OCI-LY1 (cell line): ENCODE measurements around the gene PCK1.

ENCODE experiments used
- CTCF ChIP-seq: fragments of 200-600 bp; sonication (generic), shearing (Covaris generic); IDR thresholded peaks from 2 replicates; pipeline ENCODE4 v1.5.1; 2017; ENCODE audit warnings: mild to moderate bottlenecking, antibody characterized with exemption, low read length, moderate library complexity, mixed read lengths
- EZH2 ChIP-seq: fragments of 200-600 bp; sonication (generic), shearing (Covaris generic); IDR thresholded peaks from 2 replicates; pipeline ENCODE4 v1.8.0; 2017; ENCODE audit warnings: borderline replicate concordance, mixed run types, mild to moderate bottlenecking, antibody characterized with exemption, low read length, moderate library complexity, mixed read lengths

GRCh38 chr20:57546956-57547649, 13.8 kb upstream of the PCK1 start:
- TF ChIP-seq CTCF: no peak
- TF ChIP-seq EZH2: no peak
